Testis (tissue), 3 donors: Measurements from ENCODE around the gene HOXA13. TPM values are rescaled to one million over a fixed set of nuclear protein-coding genes. Genes with fewer than 3 reads are reported as not detected.
A peak's percentile ranks its signal among the peaks of the same experiment; 100 is the strongest.

Source experiments
- DNase-seq: peaks from one replicate; pipeline ENCODE4 v3.0.0-alpha.2; 2019
- H3K27ac ChIP-seq, 2 donors: fragments of 200-600 bp; sonication (generic); one replicate each; pipeline ENCODE4 v1.5.1; 2019
- H3K27me3 ChIP-seq: fragments of 200-600 bp; sonication (generic); one replicate; pipeline ENCODE4 v1.5.1; 2019
- H3K36me3 ChIP-seq: fragments of 200-600 bp; sonication (generic); one replicate; pipeline ENCODE4 v1.5.1; 2017; ENCODE audit warnings: low read depth; ENCODE audit errors: missing control alignments
- H3K4me1 ChIP-seq: fragments of 200-600 bp; sonication (generic); one replicate; pipeline ENCODE4 v1.5.1; 2019
- H3K4me3 ChIP-seq, 2 donors: fragments of 200-600 bp; sonication (generic); one replicate each; pipeline ENCODE4 v1.5.1; 2017 to 2019
- H3K9me3 ChIP-seq: fragments of 200-600 bp; sonication (generic); one replicate; pipeline ENCODE4 v1.5.1; 2017
- POLR2A ChIP-seq: fragments of 450-650 bp; IDR thresholded peaks from one replicate; pipeline ENCODE4 v1.6.1; 2017; ENCODE audit warnings: antibody characterized with exemption, mild to moderate bottlenecking, moderate library complexity
- WGBS, 2 donors: methylation state at CpG; one replicate each; pipeline ENCODE4 v1.1.5; 2018; 5-methylcytosine and 5-hydroxymethylcytosine counted together
- intact Hi-C: fragments of 100-400 bp; cut with DNase I; formaldehyde crosslinking; loops from one replicate; pipeline ENCODE4 v1.15.1; 2023; ENCODE audit warnings: low total_unique reads
- polyA plus RNA-seq: library from polyadenylated mRNA; stranded (reverse); fragments of 350-450 nt; fragmentation: Illumina TruSeq; extraction: RNeasy Lipid Tissue Mini Kit (QIAGEN cat#74804); gene quantifications from one replicate; pipeline ENCODE4 v1.2.3, GENCODE V29; 2014; ENCODE audit warnings: low read depth, low replicate concordance; ENCODE audit not compliant: insufficient read depth
- total RNA-seq, 2 donors: library from RNA; depleted of rRNA; stranded (reverse); fragments of >200 nt; gene quantifications; one replicate each; pipeline ENCODE4 v1.2.3, GENCODE V29; 2016
- TF ChIP-seq, protein P1 (sequence below), 3 experiments: fragments of 450-650 bp in 2 of 3; fragments of 200-600 bp in 1 of 3; sonication (generic) in 1 of 3; IDR thresholded peaks; one replicate each; pipeline ENCODE4 v1.5.1; 2016 to 2019; ENCODE audit warnings: antibody characterized with exemption in 3 of 3, mild to moderate bottlenecking in 2 of 3, moderate library complexity in 1 of 3

Gene HOXA13
- total and polyA plus RNA-seq, 3 donors from 2014 or later: 0.30 TPM; not detected in 2

DNA sequence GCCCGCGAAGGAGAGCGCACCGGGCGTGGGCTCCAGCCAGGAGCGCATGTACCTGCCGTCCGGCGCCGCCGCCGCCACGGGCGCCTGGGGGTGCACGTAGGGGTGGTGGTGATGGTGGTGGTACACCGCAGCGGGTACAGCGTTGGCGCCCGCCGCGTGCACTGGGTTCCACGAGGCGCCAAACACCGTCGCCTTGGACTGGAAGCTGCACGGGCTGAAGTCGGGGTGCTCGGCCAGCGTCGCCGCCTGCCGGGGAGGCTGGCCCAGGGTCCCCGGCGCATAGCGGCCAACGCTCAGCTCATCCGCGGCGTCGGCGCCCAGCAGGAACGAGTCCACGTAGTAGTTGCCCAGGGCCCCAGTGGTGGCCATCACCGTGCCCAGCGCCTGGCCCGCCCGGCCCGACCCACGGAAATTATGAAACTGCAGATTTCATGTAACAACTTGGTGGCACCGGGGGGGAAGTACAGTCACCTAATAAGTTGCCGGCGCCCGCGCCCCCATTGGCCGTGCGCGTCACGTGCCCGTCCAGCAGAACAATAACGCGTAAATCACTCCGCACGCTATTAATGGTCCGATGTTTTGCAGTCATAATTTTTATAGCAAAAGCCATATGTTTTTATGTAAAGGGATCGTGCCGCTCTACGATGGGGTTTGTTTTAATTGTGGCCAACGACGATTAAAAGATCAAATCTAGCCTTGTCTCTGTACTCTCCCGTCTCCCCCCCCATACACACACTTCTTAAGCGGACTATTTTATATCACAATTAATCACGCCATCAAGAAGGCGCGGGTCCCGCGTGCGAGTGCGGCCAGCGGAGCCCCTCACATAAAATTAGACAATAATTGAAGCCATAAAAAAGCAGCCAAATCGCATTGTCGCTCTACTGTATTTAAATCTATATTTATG is 34.5 kb downstream of the HOXA13 start, which contains the start of gene HOXA9:
TSS of gene HOXA9 (minus strand) at position 449 of the 907 bp plus-strand sequence. CDS start at position 369, 80 bp downstream.
- peaks cover 4% of the 10 kb centered on the region for H3K27me3 ChIP-seq
- peak; percentile 67 for DNase-seq
- H3K27ac ChIP-seq: no peak within 1 kb of the TSS
- H3K9me3 ChIP-seq: no peaks in the 10 kb centered on the region
- no peaks in the 10 kb centered on the region for H3K36me3 ChIP-seq
- WGBS, 2 donors: 5% methylated on average over 40 to 72 of the region's 82 CpGs
- TF ChIP-seq, protein P1, sequence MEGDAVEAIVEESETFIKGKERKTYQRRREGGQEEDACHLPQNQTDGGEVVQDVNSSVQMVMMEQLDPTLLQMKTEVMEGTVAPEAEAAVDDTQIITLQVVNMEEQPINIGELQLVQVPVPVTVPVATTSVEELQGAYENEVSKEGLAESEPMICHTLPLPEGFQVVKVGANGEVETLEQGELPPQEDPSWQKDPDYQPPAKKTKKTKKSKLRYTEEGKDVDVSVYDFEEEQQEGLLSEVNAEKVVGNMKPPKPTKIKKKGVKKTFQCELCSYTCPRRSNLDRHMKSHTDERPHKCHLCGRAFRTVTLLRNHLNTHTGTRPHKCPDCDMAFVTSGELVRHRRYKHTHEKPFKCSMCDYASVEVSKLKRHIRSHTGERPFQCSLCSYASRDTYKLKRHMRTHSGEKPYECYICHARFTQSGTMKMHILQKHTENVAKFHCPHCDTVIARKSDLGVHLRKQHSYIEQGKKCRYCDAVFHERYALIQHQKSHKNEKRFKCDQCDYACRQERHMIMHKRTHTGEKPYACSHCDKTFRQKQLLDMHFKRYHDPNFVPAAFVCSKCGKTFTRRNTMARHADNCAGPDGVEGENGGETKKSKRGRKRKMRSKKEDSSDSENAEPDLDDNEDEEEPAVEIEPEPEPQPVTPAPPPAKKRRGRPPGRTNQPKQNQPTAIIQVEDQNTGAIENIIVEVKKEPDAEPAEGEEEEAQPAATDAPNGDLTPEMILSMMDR (IDR thresholded peaks at IDR 0.05): no peak
- TF ChIP-seq POLR2A: no peak
- H3K4me1 ChIP-seq: peaks cover 10% of the 10 kb centered on the region
- H3K4me3 ChIP-seq: peak within 1 kb of the TSS; percentile 36 to 48
- intact Hi-C loops: loop anchor here (10.0 kb wide), 1 partner anchor 791 kb away; no protein-coding TSS in a partner anchor

DNA sequence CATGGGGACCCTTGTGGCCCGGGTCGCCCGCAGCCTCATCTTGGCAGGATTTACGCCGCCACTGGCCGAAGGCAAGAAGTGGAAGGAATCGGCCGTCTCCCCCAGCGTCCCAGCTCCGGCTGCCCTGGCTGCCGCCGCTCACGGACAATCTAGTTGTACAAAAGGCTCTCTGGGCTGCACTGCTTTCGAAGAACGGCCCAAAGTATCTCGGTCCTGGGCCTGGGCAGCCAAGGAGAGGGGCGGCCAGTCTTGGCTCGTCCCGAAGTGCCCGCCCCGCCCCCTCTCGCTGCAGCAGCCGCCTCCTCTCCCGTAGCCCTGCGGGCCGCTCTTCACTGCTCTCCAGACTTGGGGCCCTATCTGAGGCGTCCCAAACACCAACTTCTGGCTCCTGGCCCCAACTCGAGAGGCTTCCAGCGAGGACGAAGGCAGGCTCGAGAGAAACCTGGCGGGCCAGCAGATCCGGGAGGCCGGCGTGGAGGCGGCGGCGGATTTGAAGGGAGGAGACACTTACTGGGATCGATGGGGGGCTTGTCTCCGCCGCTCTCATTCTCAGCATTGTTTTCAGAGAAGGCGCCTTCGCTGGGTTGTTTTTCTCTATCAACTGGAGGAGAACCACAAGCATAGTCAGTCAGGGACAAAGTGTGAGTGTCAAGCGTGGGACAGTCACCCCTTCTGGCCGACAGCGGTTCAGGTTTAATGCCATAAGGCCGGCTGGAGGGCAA is 35.4 kb downstream of the HOXA13 start:
- intact Hi-C loops: loop anchor here (10.0 kb wide), 1 partner anchor 790 kb away; no protein-coding TSS in a partner anchor
- H3K4me1 ChIP-seq: peaks cover 10% of the 10 kb centered on the region
- peaks cover 4% of the 10 kb centered on the region for H3K27me3 ChIP-seq
- no peaks in the 10 kb centered on the region for H3K36me3 ChIP-seq
- peak overlapping the region; percentile 25 to 48 for H3K4me3 ChIP-seq
- DNase-seq: no peak
- 5 to 14% methylated on average over 19 to 47 of the region's 47 CpGs for WGBS, 2 donors
- TF ChIP-seq, protein P1 (IDR thresholded peaks at IDR 0.05): no peak
- TF ChIP-seq POLR2A: no peak
- H3K9me3 ChIP-seq: no peaks in the 10 kb centered on the region
- no peak overlapping the region for H3K27ac ChIP-seq

GRCh38 chr7:27164045-27164366 is 35.9 kb downstream of the HOXA13 start:
- Histone ChIP-seq H3K9me3 (no peaks in the 10 kb centered on the region), H3K27me3 (peaks cover 4% of the 10 kb centered on the region), H3K4me3 (no peak overlapping the region), H3K4me1 (peaks cover 10% of the 10 kb centered on the region), H3K36me3 (no peaks in the 10 kb centered on the region), H3K27ac (no peak overlapping the region)
- WGBS, 2 donors: 20 to 39% methylated on average over 12 of the region's 12 CpGs
- intact Hi-C loops: loop anchor here (10.0 kb wide), 1 partner anchor 789 kb away; no protein-coding TSS in a partner anchor
- no peak for DNase-seq
- TF ChIP-seq, protein P1 (IDR thresholded peaks at IDR 0.05): no peak
- no peak for TF ChIP-seq POLR2A

GRCh38 chr7:27163288-27164044 is 36.4 kb downstream of the HOXA13 start:
- TF ChIP-seq POLR2A: no peak
- TF ChIP-seq, protein P1 (IDR thresholded peaks at IDR 0.05): no peak
- WGBS, 2 donors: 53 to 54% methylated on average over 24 of the region's 24 CpGs
- no peaks in the 10 kb centered on the region for H3K9me3 ChIP-seq
- H3K36me3 ChIP-seq: no peaks in the 10 kb centered on the region
- no peak for DNase-seq
- H3K27me3 ChIP-seq: peaks cover 4% of the 10 kb centered on the region
- no peak overlapping the region for H3K27ac ChIP-seq
- intact Hi-C loops: loop anchor here (10.0 kb wide), 1 partner anchor 789 kb away; no protein-coding TSS in a partner anchor
- H3K4me1 ChIP-seq: peaks cover 10% of the 10 kb centered on the region
- no peak overlapping the region for H3K4me3 ChIP-seq
